Measurements from ENCODE around the gene UGT2B17.
"Not testable (repeated sequence)": the region's sequence is repeated elsewhere in the genome, so short reads cannot be mapped to it uniquely, and the experiment has no call there.

UGT2B17 gene

GRCh38 chr4:68576272-68577125 is at the start of gene UGT2B17:
UGT2B17 (minus strand) TSS chr4:68576322; CDS start chr4:68568484, 7,838 bp downstream.
- no peak for DNase-seq (ENCODE audit: low spot score)

GRCh38 chr4:68622731-68623130 is 46.6 kb upstream of the UGT2B17 start:
- DNase-seq (ENCODE audit: low spot score) = not testable (repeated sequence)

GRCh38 chr4:68617003-68617698 is 41.0 kb upstream of the UGT2B17 start:
- no peak for DNase-seq (ENCODE audit: low spot score)

- no peak for DNase-seq (ENCODE audit: low spot score)
Measured at GRCh38 chr4:68615699-68616422, 39.7 kb upstream of the UGT2B17 start.

- DNase-seq (ENCODE audit: low spot score) = no peak
Measured at GRCh38 chr4:68613752-68614151, 37.6 kb upstream of the UGT2B17 start.

- no peak for DNase-seq (ENCODE audit: low spot score)
Measured at GRCh38 chr4:68606240-68606639, 30.1 kb upstream of the UGT2B17 start.

GRCh38 chr4:68599150-68599549 is 23.0 kb upstream of the UGT2B17 start:
- no peak for DNase-seq (ENCODE audit: low spot score)

GRCh38 chr4:68597482-68597881 is 21.4 kb upstream of the UGT2B17 start:
- DNase-seq (ENCODE audit: low spot score) = no peak

- DNase-seq (ENCODE audit: low spot score) = no peak
Measured at GRCh38 chr4:68594678-68595077, 18.6 kb upstream of the UGT2B17 start.

- DNase-seq (ENCODE audit: low spot score) = no peak
Measured at GRCh38 chr4:68593112-68593511, 17.0 kb upstream of the UGT2B17 start.

GRCh38 chr4:68592673-68593072 is 16.6 kb upstream of the UGT2B17 start:
- DNase-seq (ENCODE audit: low spot score) = no peak

- no peak for DNase-seq (ENCODE audit: low spot score)
Measured at GRCh38 chr4:68591204-68591603, 15.1 kb upstream of the UGT2B17 start.

GRCh38 chr4:68589790-68590189 is 13.7 kb upstream of the UGT2B17 start:
- no peak for DNase-seq (ENCODE audit: low spot score)

- DNase-seq (ENCODE audit: low spot score) = no peak
Measured at GRCh38 chr4:68582339-68582717, 6.2 kb upstream of the UGT2B17 start.

- no peak for DNase-seq (ENCODE audit: low spot score)
Measured at GRCh38 chr4:68581383-68582338, 5.5 kb upstream of the UGT2B17 start.

- DNase-seq (ENCODE audit: low spot score) = no peak
Measured at GRCh38 chr4:68577590-68577989, 1.5 kb upstream of the UGT2B17 start.

- DNase-seq (ENCODE audit: low spot score) = not testable (repeated sequence)
Measured at GRCh38 chr4:68575636-68576035, 486 bp downstream of the UGT2B17 start.

- DNase-seq (ENCODE audit: low spot score) = no peak
Measured at GRCh38 chr4:68575081-68575480, 1.0 kb downstream of the UGT2B17 start.

- no peak for DNase-seq (ENCODE audit: low spot score)
Measured at GRCh38 chr4:68572653-68573170, 3.4 kb downstream of the UGT2B17 start.

- no peak for DNase-seq (ENCODE audit: low spot score)
Measured at GRCh38 chr4:68570122-68570507, 6.0 kb downstream of the UGT2B17 start.

GRCh38 chr4:68569466-68570121 is 6.5 kb downstream of the UGT2B17 start:
- DNase-seq (ENCODE audit: low spot score) = no peak
